Uterus (tissue), 2 donors: ENCODE measurements around the gene LCNL1.

ENCODE experiments used
- CTCF ChIP-seq, 4 experiments: fragments of 200-600 bp in 2 of 4; fragments of 450-650 bp in 2 of 4; sonication (generic) in 2 of 4; IDR thresholded peaks; one replicate each; pipeline ENCODE4 v1.5.1; 2016 to 2019; ENCODE audit warnings: antibody characterized with exemption in 4 of 4, mild to moderate bottlenecking in 2 of 4, moderate library complexity in 1 of 4
- POLR2A ChIP-seq, 2 donors: fragments of 450-650 bp; IDR thresholded peaks; one replicate each; pipeline ENCODE4 v1.6.1; 2016; ENCODE audit warnings: antibody characterized with exemption in 2 of 2, mild to moderate bottlenecking in 1 of 2, moderate library complexity in 1 of 2

- no peak for TF ChIP-seq CTCF (IDR thresholded peaks at IDR 0.05)
- TF ChIP-seq POLR2A (IDR thresholded peaks at IDR 0.05), result no peak
Measured at GRCh38 chr9:137009217-137009616, 26.4 kb downstream of the LCNL1 start.
